IPS-NIHi11 (cell line): ENCODE data around the gene GPC5.
"Not testable (repeated sequence)": the region's sequence is repeated elsewhere in the genome, so short reads cannot be mapped to it uniquely, and the experiment has no call there.

Experiments used
- DNase-seq: peaks from one replicate; pipeline ENCODE4 v3.0.0; 2012; ENCODE audit warnings: mixed read lengths, low spot score

The GPC5 gene

GRCh38 chr13:92843549-92843948 lies 1445.1 kb downstream of the GPC5 start:
- DNase-seq: no peak

GRCh38 chr13:92849381-92849780 lies 1451.0 kb downstream of the GPC5 start:
- DNase-seq: no peak

GRCh38 chr13:92864584-92865284 lies 1466.3 kb downstream of the GPC5 start:
- no peak for DNase-seq

- no peak for DNase-seq
Observed at GRCh38 chr13:92873029-92873428, 1474.6 kb downstream of the GPC5 start.

GRCh38 chr13:92886535-92887077 lies 1488.2 kb downstream of the GPC5 start:
- DNase-seq: no peak

GRCh38 chr13:92894447-92894846 lies 1496.0 kb downstream of the GPC5 start:
- DNase-seq: no peak

GRCh38 chr13:92896842-92897241 lies 1498.4 kb downstream of the GPC5 start:
- peak; percentile 61 for DNase-seq

GRCh38 chr13:92898946-92899345 lies 1500.5 kb downstream of the GPC5 start:
- DNase-seq: not testable (repeated sequence)

GRCh38 chr13:92900446-92900845 lies 1502.0 kb downstream of the GPC5 start:
- DNase-seq: no peak

GRCh38 chr13:92901739-92902138 lies 1503.3 kb downstream of the GPC5 start:
- DNase-seq: no peak

- DNase-seq: no peak
Observed at GRCh38 chr13:92912629-92913028, 1514.2 kb downstream of the GPC5 start.

GRCh38 chr13:92913840-92914239 lies 1515.4 kb downstream of the GPC5 start:
- DNase-seq: no peak
